IMR-90 (cell line): Measurements from ENCODE around the gene WWC2.

Source experiments
- BHLHE40 ChIP-seq: fragments of 150-350 bp; IDR thresholded peaks from 2 replicates; pipeline ENCODE4 v1.6.1; 2016; ENCODE audit warnings: mild to moderate bottlenecking, low read depth, low read length
- CEBPB ChIP-seq: IDR thresholded peaks from 2 replicates; pipeline ENCODE4 v1.6.1; 2012; ENCODE audit warnings: low read depth, low read length, improper control_type of control experiment
- CTCF ChIP-seq: conservative IDR thresholded peaks from 2 replicates; pipeline ENCODE4 v1.5.1; 2012; ENCODE audit warnings: mild to moderate bottlenecking, low read depth, low read length, improper control_type of control experiment
- FOS ChIP-seq: fragments of 150-350 bp; IDR thresholded peaks from 2 replicates; pipeline ENCODE4 v1.6.1; 2016; ENCODE audit warnings: low read depth, low read length
- MAZ ChIP-seq: IDR thresholded peaks from 2 replicates; pipeline ENCODE4 v1.6.1; 2012; ENCODE audit warnings: low read depth, mild to moderate bottlenecking, low read length, improper control_type of control experiment, moderate library complexity, borderline replicate concordance
- POLR2A ChIP-seq: IDR thresholded peaks from 2 replicates; pipeline ENCODE4 v1.6.1; 2012; ENCODE audit warnings: mild to moderate bottlenecking, low read depth, low read length
- RAD21 ChIP-seq: IDR thresholded peaks from 2 replicates; pipeline ENCODE4 v1.6.1; 2012; ENCODE audit warnings: low read length, improper control_type of control experiment
- RCOR1 ChIP-seq: IDR thresholded peaks from 2 replicates; pipeline ENCODE4 v1.6.1; 2012; ENCODE audit warnings: mild to moderate bottlenecking, low read length, improper control_type of control experiment; ENCODE audit not compliant: insufficient replicate concordance

- TF ChIP-seq CEBPB (no peak), RAD21 (no peak), CTCF (no peak), FOS (no peak), POLR2A (no peak), MAZ (no peak), BHLHE40 (no peak), RCOR1 (no peak)
Measured at GRCh38 chr4:183323295-183323694, 224.2 kb downstream of the WWC2 start.
